ENCODE results near the gene CYP2S1.
"Not testable (repeated sequence)": the region's sequence is repeated elsewhere in the genome, so short reads cannot be mapped to it uniquely, and the experiment has no call there.

The CYP2S1 gene, protein sequence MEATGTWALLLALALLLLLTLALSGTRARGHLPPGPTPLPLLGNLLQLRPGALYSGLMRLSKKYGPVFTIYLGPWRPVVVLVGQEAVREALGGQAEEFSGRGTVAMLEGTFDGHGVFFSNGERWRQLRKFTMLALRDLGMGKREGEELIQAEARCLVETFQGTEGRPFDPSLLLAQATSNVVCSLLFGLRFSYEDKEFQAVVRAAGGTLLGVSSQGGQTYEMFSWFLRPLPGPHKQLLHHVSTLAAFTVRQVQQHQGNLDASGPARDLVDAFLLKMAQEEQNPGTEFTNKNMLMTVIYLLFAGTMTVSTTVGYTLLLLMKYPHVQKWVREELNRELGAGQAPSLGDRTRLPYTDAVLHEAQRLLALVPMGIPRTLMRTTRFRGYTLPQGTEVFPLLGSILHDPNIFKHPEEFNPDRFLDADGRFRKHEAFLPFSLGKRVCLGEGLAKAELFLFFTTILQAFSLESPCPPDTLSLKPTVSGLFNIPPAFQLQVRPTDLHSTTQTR

DNA sequence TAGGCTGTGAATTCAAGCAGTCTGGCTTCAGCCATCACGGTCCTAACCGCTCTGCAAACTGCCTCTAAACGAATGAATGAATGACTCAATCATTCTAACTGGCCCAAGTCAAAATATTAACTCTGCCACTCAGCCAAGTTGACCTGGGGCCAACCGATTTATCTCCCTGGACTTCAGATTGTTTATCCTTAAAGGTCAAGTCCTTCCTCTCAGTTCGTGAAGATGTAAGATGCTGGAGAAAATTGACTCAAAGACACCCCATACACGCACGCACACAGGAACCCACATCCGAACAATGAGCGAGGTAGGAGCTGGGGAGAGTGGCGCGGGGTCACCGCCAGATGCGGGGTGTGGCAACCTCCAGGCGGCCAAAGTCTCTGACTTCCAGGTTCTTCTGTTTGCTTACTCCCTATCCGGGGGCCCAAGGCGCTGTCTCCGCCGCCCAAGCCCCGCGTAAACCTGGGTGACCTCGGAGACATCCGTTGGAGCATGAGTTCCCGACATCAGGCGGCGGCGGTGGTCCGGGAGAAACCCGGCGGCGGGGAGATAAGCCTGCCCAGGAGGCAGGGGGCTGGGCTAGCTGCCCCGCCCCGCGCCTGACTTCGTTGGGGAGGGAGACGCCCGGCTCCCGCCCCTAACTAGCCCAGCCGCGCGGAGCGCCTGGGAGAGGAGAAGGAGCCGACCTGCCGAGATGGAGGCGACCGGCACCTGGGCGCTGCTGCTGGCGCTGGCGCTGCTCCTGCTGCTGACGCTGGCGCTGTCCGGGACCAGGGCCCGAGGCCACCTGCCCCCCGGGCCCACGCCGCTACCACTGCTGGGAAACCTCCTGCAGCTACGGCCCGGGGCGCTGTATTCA, at the start of gene CYP2S1:
TSS of gene CYP2S1 (plus strand) at position 646 of the 856 bp plus-strand sequence. CDS start at position 692, 46 bp downstream.
- no peak for DNase-seq (ENCODE audit: low spot score)

DNA sequence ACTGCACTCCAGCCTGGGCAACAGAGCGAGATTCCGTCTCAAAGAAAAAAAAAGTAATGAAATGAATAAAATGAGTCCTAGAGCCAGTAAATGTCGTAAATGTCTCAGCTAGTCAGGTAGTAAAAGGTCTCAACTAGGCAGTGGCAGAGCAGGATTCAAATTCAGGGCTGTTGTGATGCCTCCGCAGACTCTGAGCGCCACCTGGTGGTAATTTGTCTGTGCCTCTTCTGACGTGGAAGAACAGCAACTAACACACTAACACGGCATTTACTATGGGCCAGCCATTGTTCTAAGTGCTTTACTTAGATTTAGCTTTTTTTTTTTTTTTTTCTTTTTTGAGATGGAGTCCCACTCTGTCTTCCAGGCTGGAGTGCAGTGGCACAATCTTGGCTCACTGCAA, 48.6 kb upstream of the CYP2S1 start:
- peak; percentile 88 for DNase-seq (ENCODE audit: low spot score)

DNA sequence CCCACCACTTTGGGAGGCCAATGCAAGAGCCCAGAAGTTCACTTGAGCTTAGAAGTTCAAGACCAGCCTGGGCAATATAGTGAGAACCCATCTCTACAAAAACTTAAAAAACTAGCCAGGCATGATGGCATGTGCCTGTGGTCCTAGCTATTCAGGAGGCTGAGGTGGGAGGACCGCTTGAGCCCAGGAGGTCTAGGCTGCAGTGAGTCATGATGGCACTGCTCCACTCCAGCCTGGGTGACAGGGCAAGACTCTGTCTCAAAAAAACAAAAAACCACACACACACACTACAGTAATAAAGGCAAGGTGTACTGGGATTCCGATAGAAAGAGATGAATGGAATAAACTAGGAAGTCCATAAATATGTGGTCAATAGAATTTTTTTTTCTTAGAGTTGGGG, 43.2 kb upstream of the CYP2S1 start:
- no peak for DNase-seq (ENCODE audit: low spot score)

DNA sequence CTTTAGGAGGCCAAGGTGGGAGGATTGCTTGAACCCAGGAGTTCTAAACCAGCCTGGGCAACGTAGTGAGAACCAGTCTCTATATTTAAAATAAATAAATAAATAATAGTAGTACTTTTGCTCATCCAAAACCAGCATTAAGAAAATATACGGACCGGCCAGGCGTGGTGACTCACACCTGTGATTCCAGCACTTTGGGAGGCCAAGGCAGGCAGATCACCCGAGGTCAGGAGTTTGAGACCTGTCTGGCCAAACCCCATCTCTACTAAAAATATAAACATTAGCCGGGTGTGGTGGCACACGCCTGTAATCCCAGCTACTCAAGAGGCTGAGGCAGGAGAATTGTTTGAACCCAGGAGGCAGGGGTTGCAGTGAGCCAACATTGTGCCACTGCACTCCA, 42.0 kb upstream of the CYP2S1 start:
- not testable (repeated sequence) for DNase-seq (ENCODE audit: low spot score)

DNA sequence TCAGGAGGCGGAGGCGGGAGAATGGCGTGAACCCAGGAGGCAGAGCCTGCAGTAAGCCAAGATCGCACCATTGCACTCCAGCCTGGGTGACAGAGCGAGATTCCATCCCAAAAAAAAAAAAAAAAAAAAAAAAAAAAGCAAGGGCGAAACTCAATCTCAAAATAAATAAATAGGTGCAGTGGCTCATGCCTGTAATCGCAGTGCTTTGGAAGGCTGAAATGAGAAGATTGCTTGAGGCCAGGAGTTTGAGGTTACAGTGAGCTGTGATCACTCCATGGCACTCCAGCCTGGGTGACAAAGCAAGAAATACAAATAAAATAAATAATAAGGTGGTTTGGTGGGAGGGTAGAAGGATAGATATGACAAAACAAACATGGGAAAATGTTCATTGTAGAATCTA, 39.0 kb upstream of the CYP2S1 start:
- DNase-seq (ENCODE audit: low spot score) = no peak

DNA sequence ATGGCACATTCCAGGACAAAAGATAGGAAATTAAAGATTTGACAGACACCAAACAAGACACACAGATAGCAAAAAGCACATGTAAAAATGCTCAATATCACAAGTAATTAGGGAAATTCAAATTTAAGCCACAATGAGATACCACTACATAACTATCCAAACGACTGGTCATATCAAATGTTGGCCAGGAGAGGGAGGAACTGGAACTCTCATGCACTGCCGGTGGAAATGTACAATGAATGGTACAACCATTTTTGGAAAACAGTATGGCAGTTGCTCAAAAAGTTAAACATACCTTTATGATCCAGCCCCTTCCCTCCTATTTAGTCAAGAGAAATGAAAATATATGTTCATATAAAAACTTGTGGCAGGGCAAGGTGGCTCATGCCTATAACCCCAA, 36.8 kb upstream of the CYP2S1 start:
- DNase-seq (ENCODE audit: low spot score) = no peak

DNA sequence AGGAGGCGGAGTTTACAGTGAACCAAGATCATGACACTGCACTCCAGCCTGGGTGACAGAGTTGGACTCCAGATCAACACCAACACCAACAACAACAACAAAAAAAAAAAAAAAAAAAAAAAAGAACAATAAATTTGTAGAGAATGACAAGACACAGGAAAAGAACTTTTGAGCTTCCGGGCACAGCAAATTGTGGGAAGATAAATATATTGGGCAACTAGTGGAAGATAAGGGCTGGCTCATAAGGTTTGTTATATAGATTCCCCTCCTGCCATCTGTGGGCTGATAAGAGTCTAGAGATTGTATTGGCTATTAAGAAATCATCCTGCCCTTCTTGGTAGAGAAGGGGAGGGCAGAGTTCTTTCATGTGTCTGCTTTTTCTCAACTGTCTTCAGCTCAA, 33.1 kb upstream of the CYP2S1 start:
- DNase-seq (ENCODE audit: low spot score) = no peak

DNA sequence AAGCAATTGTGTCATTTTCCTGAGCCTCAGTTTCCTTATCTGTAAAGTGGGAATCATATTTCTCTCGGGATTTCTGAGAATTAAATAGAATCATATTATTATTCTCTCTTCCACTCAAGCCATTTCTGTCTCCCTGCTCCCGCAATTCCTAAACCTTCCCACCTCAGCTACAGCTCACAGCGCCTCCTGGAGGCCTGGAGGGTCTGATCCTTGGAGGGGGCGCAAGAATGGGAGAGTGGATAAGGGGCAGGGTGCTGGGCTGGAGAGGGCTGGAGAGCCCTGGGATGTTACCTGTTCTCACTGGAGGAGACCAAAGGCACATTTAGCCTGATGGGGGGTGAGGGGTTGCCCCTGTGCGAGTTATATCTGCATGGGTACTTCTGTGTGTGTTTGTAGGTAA, 31.1 kb upstream of the CYP2S1 start:
- no peak for DNase-seq (ENCODE audit: low spot score)

DNA sequence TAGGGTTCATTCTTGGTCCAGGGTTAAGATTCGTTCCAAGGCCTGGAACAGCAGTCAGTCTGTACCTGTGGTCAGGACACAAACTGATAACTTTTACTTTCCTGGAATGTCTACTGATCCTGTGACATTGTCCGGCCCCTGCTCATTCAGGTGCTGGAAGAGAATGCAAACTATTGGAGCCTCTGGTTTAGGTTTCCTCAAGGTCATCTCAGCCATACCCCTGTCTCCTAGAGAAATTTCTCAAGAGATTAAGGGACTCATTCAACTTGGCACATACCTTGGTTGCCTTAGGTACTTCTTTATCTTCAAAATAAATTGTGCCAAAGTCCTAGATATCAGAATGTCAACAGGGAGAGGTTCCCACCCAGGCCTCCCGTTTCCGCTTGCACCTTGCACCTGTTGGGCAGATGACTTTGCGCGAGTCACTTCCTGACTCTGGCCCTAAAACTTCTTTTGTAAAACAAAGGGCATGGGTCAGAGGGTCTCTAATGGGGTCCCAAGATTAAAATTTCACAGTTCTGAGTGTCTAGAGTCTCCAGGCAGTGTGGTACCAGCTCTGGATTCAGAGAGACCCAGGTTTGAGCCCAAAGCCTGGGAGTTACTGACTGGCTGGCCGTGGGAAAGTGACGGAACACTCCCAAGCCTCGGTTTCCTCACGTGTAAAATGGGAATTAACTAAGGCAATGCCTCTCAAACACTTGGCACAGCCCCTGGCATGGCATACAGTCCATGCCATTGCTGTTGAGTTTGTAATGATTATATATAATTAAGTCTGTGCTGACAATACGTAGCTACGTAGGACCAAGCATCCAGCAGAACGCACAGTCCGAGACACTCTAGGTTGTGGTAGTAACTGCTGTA, 25.8 kb upstream of the CYP2S1 start:
- no peak for DNase-seq (ENCODE audit: low spot score)

DNA sequence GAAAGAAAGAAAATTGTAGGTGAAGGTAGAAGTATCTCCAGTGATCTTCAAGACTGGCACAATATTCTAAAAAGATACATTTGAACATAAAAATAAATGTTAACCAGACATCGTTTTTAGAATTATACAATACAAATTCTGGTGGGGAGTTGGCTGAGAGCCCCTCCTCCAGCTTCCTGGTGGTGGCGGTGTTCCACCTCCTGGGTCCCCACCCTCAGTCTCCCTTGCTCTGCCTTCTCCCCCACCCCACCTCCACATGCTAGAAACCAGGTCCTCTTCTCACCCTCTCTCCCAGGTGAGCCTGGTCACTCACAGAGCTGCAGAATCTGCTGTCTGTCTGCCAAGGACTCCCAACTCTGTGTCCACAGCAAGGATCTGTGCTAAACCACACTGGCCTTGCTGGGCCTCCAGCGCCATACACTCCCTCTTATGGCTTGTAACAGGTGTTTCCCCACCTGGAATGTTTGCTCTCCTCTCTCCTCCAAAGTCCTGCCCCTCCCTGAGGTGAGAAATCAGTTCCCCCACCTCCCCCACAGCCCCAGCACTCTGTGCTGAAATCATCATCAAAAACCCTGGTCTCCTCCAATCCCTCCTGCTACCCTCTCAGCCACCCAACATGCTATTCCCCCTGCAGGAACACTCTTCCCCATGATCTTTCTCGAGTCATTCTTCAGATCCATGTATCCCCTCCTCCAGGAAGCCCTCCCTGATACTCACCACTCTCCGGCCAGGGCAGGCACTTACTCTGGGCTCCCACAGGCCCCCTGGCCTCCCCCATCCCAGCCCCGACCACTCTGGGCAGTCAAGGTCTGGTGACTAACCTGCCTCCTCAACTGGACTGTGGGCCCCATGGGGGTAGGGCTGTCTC, 20.5 kb upstream of the CYP2S1 start:
- no peak for DNase-seq (ENCODE audit: low spot score)

DNA sequence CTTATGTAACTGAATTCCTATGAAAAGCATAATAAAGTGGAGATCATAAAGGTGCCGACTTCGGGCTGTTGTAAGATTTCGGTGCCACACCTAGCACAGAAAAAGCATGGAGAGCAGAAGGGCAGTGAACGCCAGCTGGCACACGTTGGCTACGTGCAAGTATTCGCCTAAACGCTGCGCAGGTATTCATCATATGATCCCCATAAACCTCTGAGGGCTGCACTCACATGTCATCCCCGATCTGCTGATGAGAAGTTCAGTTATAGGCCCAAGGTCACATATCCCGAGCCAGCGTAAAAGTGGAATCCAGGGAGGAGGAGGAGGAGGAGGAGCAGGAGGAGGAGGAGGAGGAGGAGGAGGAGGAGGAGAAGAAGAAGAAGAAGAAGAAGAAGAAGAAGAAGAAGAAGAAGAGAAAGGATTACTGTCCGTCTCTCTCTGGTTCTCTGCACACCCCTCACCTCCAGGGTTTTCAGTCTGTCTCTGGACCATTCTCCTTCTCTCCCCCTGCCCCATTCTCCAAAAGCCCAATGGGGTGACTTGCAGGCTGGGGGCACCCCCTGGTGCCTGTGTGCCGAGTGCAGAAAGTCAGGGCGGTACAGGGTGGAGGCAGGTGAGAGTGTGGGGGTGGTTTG, 18.6 kb upstream of the CYP2S1 start:
- no peak for DNase-seq (ENCODE audit: low spot score)

DNA sequence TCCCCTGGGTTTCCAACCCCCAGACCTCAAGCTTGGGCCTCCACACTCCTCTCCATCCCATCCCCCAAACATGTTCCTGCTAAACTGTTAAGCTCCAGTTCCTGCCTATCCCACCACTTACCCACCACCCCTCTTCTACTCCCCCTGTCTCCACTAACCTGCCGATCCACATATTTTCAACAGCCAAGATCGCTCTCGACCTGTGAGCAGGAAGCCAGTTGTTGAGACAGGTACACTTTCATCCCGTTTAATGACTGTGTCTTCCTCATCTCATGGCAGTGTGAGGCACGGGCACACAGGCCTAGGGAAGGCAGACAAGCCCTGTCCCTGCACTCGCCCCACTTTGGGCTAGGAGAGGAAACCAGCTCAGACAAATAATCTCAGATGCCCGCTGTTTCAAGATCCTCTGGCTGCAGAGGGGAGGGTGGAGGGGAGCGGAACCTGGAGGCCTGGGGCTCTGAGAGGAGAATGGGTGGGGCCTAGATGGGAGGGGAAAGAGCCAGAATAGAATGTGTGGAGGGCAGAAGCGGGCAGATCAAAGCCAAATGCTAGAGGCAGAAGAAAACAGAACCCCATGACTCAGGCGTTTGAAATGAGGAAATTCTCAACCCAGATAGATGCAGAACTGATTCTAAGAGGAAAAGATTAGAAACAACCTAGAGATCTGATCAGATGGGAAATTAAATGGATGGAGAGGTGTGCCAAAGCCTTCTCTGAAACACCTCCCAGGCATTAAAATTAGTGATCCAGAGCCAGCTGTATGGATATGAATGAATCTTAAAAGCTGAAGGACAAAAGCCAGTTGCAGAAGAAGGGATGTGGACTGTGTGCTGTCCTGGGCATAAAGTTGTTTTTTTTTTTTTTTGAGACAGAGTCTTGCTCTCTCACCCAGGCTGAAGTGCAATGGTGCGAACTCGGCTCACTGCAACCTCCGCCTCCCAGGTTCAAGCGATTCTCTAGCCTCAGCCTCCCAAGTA, 16.9 kb upstream of the CYP2S1 start:
- DNase-seq (ENCODE audit: low spot score) = peak; percentile 75

DNA sequence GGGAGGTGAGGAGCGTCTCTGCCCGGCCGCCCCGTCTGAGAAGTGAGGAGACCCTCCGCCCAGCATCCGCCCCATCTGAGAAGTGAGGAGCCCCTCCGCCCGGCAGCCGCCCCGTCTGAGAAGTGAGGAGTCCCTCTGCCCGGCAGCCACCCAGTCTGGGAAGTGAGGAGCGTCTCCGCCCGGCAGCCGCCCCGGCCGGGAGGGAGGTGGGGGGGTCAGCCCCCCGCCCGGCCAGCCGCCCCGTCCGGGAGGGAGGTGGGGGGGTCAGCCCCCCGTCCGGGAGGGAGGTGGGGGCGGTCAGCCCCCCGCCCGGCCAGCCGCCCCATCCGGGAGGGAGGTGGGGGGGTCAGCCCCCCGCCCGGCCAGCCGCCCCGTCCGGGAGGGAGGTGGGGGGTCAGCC, 12.8 kb upstream of the CYP2S1 start:
- not testable (repeated sequence) for DNase-seq (ENCODE audit: low spot score)

DNA sequence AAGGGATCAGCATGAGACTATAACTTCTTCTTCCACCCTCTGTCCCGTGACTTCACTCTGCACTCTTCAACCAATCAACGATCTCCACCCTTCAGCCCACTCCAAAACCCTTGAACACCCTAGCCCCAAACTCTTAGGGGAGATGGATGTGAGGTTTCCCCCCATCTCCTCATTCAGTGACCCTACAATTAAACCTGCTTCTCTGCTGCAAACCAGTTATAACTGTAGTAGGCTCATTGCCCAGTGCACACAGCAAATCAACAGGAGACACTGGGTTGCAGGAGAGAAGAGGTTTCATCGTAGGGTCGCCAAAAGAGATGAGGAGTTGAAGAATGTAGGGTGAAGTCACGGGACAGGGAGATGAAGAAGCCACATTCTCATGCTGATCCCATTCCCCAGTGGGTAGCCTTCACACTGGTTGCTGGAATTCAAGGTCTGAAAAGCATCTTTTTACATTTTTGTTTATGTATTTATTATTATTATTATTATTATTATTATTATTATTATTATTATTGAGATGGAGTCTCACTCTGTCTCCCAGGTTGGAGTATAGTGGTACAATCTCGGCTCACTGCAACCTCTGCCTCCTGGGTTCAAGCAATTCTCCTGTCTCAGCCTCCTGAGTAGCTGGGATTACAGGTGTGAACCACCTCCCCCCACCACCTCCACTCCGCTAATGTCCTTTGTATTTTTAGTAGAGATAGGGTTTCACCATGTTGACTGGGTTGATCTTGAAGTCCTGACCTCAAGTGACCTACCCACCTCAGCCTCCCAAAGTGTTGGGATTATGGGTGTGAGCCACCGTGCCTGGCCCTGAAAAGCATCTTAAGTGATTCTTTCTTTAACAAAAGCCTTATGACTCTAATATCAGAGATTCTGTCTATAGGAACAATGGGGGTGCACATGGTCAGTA, 5.8 kb upstream of the CYP2S1 start:
- no peak for DNase-seq (ENCODE audit: low spot score)

DNA sequence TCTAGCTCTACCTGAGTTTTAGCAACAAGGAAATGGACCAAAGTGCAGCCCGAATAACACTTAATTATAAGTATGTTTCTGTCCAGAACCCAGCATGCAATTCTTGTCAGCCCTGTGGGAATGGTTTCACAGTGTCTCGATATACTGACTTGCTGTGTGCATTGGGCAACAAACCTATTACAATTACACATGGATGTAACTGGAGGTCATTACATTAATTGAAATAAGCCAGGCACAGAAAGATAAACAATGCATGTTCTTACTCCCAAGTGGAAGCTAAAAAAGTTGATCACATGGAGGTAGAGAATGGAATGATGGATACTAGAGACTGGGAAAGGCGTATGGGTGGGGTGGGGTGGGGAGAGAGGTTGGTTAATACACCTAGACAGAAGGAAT, 5.1 kb upstream of the CYP2S1 start:
- DNase-seq (ENCODE audit: low spot score) = no peak

DNA sequence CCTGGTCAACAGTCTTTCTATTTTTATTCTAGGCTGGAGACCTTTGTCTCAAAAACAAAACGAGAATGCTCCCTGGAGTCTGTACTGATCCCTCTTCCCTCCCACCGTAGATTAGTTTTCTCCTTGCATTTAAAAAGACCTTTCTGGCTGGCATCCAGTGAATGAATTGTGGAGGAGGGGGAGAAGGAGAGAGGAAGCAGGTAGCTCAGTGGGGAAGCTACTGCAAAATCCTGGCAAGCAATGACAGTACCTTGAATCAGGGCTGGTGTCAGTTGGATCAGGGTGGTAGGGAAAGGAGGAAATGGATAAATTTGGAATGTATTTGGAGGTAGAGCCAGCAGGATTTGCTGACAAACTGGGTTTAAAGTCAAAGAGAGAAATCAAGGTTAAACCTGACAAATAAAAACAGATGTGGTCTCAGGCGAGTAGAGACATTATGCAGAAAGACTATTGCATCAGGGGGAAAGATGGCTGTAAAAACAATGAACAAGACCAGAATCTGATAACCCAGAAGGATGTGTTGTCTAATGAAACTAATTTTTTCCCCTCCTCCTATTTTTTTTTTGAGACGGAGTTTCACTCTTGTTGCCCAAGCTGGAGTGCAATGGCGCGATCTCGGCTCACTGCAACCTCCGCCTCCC, 3.5 kb upstream of the CYP2S1 start:
- DNase-seq (ENCODE audit: low spot score) = no peak

DNA sequence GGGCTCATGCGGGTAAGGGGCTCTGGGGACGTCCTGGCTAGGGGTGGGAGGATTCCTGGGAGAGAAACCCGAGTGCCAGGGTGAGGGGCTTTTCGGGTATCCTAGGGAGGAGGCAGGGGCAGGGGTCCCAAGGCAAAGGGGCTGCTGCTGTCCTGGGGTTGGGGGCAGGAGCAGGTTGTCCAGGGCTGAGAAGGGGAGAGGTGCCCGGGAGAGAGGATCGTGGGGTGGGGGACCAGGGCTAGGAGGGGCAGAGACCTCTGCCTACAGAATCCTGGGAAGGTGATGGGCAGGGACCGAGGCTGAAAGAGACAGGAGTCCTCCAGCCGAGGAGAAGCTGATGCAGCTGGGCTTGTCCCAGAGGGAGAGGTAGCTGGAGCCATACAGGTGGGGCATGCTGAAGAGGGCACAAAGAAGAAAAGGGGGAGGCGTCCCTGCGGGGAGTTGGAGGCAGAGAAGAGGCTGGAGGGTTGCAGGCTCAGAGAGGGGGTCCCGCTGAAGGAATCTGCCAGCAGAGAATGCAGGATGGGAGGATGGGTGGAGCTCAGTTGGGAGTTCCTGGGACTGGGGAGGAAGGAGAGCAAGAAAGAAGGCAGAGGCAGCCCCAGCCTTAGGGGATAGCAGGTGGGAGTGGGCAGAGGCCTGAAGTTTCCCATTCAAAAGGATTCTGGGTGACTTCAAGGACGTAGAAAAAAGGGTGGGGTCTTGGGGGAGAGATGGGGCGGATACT, 574 bp downstream of the CYP2S1 start:
- no peak for DNase-seq (ENCODE audit: low spot score)

All from CD4-positive, alpha-beta T cell treated with Interleukin-6 at 100 ng/mL for 8 hours (primary cell).